ENCODE data around the gene SLC20A1.

The SLC20A1 gene

GRCh38 chr2:112712465-112712864, 66.7 kb downstream of the SLC20A1 start:
- no peak for FAIRE-seq

- FAIRE-seq: no peak
Measured at GRCh38 chr2:112712903-112713584, 67.3 kb downstream of the SLC20A1 start.
